HL-60/S4 treated with phorbol 12-myristate 13-acetate at 8.2 ng/mL for 4 days and 3 days (cell line): ENCODE results near the gene ZCCHC14.

ENCODE experiments used
- in situ Hi-C: fragments of 300-500 bp; cut with MboI; formaldehyde crosslinking; loops from 2 replicates; pipeline ENCODE4 v1.15.0; 2022; ENCODE audit warnings: low sequenced_read_pairs

ZCCHC14 gene

DNA sequence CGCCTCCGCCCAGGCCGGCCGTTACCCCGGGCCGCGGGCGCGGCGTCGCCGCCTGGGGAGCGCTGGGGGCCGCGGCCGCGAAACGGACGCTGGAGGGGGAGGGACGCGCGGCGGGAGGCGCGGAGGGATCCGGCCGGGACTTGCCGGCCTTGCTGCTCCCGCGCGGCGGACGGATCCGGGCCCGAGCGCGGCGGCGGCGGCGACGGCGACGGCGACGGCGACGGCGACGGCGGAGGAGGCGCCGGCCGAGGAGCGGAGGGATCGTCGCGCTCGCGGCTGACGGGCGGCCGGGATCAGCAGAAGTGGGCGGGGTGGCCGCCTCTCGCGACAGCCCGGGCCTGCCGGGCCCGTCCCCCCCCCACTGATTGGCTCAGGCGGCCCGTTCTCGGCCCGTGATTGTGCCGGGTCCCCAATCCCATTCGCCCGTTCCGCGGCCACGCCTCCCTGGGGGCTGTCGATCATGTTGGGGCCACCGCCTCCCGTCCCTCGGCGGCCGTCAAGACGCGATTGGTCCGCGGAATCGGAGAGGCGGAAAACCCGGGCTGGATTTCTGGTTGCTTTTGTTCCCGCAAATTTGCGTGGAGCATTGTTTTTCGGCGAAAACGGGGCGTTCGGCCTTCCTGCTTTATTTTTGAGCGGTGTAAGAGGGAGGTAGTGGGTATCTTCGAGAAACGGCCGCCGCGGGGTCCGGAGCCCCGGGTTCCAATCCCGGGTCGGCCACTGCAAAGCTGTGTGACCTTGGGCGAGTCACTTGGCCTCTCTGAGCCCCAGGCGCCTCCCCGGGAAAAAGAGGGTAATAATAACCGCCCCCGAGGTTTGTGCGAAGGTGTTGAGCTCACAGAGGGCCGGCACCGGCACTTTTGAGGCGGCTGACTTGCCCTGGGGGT is at the start of gene ZCCHC14:
Gene ZCCHC14, minus strand, starts transcription at position 304 of the 887 bp plus-strand sequence. CDS start 786 bp downstream, outside the sequence.
- in situ Hi-C loops, result no loop called here

DNA sequence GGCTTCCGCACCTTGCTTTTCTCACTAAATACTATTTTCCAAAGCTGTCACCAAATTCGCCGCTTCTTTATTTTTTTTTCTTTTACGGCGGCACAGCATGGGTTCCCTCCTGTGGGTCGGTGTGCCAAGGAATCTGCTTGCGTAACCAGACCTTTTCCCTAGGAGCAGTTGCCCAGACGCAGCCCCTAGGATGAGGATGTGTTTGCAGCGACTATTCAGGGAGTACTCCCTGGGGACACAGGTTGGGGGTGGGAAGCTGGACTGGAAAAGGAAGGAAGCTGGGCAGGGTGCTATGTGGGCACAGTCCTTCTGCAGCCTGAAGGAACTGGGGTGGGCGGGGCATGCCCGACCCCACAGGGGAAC is 49.0 kb upstream of the ZCCHC14 start:
- in situ Hi-C loops, result no loop called here

- in situ Hi-C loops, result no loop called here
These were observed 48.5 kb upstream of the ZCCHC14 start for GRCh38 chr16:87541147-87541871.

DNA sequence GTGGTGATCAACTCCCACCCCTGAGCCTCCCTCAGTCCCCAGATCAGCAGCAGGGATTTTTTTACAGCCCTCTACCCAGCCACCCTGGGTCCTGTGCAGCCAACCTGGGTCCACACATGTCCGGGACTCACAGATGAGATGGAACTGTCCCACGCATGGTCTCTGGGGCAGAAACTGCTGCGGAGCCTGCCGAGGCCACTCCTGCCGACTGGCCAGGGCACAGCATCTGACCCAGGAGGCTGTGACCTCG is 48.0 kb upstream of the ZCCHC14 start:
- in situ Hi-C loops, result no loop called here

- in situ Hi-C loops, result no loop called here
These were observed 47.5 kb upstream of the ZCCHC14 start for GRCh38 chr16:87540072-87540896.

DNA sequence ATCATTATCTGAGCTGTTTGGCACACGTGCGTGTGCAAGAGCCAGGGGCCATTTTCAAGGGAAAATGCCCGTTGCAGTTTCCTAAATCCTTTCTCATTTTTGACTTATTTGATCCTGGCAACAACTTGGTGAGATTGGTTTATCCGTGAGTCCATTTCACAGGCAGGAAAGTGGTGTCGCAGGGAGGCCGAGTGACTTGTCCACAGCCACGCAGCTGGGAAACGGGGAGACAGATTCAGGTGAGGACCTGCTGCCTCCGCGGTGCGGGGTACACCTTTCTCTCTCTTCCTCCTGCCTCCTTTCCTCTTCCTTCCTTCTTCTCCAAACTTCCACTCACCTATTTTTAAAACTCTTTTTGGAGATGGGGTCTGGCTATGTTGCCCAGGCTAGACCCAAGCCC is 46.3 kb upstream of the ZCCHC14 start:
- in situ Hi-C loops, result no loop called here

DNA sequence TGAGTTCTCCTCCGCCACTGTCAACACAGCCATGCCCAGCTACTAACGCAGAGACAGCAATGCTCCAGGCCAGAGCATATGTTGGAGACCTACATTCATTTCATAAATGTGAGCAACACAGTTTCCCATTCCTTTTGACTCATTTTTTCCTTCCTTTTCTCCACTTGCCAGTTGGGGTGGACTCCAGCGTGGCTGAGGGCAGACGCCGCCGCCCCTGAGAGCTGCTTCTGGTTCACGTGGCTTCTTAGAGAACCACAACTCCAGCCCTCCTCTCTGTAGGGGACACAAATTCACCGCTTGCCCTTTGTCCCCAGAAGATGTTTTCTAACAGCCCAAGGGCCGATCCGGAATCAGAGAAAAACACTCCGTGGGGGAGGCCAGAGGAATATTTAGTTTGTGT is 45.8 kb upstream of the ZCCHC14 start:
- in situ Hi-C loops, result no loop called here

DNA sequence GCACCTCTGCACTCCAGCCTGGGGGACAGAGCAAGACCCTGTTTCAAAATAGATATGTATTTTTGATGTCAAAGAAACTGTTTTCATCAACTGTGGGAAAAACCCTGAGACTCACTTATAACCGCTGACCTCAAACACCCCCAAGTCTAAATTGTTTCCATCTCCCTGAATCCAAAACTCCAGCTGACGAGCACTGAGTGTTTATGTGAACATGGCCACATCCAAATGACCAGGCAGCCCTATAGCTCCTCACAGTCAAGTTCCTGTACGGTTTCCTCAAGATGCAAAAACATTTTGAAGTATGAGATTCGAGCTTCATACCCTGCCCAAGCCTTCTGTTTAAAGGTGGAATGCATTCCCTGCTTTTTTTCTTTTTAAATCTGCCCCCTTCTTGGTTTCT is 45.3 kb upstream of the ZCCHC14 start:
- in situ Hi-C loops, result no loop called here

DNA sequence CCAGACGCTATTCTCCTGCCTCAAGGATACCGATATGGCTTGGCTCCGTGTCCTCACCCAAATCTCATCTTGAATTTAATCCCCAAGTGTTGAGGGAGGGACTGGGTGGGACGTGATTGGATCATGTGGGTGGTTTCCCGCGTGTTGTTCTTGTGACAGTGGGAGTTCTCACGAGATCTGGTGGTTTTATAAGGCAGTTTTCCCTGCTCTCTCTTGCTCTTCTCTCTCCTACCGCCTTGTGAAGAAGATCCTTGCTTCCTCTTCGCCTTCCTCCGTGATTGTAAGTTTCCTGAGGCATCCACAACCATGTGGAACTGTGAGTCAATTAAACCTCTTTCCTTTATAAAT is 43.9 kb upstream of the ZCCHC14 start:
- in situ Hi-C loops, result no loop called here

- in situ Hi-C loops, result no loop called here
These were observed 43.3 kb upstream of the ZCCHC14 start for GRCh38 chr16:87535855-87536794.

DNA sequence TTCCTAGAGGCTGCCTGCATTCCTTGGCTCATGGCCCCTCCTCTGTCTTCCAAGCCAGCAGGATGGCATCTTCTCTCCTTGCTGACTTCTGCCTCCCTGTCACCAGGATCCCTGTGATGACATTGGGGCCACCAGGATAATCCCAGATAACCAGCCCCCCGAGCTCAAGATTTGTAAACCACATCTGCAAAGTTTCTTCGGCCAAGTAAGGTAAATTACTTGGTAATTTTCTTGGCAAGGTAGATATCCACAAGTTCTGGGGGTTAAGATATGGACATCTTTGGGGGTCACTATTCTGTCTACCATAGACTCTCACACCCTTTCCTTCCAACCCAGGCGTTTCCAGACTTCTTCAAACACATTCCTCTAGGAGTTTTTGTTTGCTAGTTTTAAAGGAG is 42.6 kb upstream of the ZCCHC14 start:
- in situ Hi-C loops, result no loop called here

DNA sequence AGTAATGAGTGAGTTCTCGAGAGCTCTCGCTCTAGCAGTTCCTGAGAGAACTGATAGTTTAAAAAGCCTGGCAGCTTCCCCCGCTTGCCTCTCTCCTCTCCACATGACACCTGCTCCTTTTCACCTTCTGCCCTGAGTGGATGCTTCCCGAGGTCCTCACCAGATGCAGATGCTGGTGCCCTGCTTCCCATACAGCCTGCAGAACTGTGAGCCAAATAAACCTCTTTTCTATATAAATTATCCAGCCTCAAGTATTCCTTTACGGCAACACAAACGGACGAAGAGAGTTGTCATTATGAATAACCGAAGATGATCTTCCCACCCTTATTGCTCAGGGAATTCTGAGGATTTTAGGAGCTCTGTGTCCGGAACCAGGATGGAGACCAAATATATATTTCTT is 41.9 kb upstream of the ZCCHC14 start:
- in situ Hi-C loops, result no loop called here

DNA sequence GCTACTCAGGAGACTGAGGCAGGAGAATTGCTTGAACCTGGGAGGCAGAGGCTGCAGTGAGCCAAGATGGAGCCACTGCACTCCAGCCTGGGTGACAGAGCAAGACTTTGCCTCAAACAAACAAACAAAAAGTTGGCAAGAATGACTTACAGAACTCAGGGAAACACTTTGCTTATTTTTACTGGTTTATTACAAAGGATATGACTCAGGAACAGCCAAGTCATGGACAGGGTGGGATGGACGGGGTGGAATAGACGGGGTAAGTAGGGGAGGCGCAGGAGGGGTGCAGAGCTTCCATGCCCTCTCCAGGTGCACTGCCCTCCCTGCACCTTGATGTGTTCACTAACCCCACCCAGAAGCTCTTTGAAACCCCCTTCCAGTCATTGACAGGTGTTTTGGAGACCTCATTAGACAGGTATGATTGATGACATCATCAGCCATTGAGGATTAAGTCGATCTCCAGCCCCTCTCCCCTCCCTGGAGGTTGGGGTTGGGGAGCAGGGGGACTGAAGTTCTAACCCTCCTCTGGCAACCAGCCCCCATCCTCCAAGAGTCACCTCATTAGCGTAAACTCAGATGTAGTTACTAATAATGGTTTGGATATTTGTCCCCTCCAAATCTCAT is 41.3 kb upstream of the ZCCHC14 start:
- in situ Hi-C loops, result no loop called here

GRCh38 chr16:87533061-87533460 is 40.2 kb upstream of the ZCCHC14 start:
- in situ Hi-C loops, result no loop called here

DNA sequence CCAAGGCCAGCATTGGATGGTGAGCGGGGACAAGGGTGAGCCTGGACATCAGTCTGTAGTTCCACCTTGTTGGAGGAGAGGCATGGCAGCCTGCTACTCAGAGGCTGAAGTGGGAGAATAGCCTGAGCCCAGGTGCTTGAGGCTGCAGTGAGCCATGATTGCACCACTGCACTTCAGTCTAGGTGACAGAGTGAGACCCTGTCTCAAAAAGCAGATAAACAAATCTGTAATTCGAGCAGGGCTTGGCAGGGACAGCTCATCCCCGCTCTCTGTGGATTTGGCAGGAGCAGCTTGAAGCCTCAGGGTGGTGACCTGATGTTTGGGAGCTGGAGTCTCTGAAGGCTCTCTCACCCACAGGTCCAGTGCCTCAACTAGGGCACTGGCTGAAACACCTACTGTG is 38.6 kb upstream of the ZCCHC14 start:
- in situ Hi-C loops, result no loop called here

GRCh38 chr16:87528690-87529579 is 36.1 kb upstream of the ZCCHC14 start:
- in situ Hi-C loops, result no loop called here

- in situ Hi-C loops, result no loop called here
These were observed 34.4 kb upstream of the ZCCHC14 start for GRCh38 chr16:87527055-87527724.

DNA sequence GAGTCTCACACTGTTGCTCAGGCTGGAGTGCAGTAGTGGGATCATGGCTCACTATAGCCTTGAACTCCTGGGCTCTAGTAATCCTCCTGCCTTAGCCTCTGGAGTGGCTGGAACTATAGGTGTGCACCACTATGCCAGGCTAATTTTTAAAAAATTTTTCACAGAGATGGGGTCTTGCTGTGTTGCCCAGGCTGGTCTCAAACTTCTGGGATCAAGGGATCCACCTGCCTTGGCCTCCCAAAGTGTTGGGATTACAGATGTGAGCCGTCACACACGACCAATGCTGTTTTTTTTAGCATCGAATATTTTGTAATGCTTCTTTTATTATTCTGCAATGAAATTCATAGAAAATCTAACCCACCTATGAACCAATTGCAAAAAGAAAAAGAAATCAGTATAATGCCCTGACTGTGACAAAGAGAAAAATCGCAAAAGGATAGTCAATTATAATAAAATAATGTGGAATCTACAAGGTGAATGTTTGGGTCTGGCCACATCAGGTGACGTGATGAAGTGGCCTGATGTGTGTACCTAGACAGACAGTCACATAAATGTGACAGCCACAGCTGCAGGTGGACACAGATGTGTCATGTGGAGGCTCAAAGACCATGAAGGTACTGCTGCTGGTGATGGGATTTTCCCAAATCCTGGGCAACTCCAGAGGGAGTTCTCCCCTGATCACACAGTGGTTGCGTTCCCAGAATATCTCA is 33.6 kb upstream of the ZCCHC14 start:
- in situ Hi-C loops, result no loop called here
